Activated T-cell treated with anti-CD3 and anti-CD28 coated beads, Interleukin-2, amount 50 U/mL, for 1 hour (primary cell): ENCODE data around the gene ARHGAP26.
"Not testable (repeated sequence)": the region's sequence is repeated elsewhere in the genome, so short reads cannot be mapped to it uniquely, and the experiment has no call there.

Source experiments
- DNase-seq: peaks from one replicate; pipeline ENCODE4 v3.0.0-alpha.2; 2020

ARHGAP26 gene

GRCh38 chr5:142911775-142912174 is 141.6 kb downstream of the ARHGAP26 start:
- DNase-seq: no peak

- no peak for DNase-seq
Measured at GRCh38 chr5:142913728-142914338, 143.7 kb downstream of the ARHGAP26 start.

- DNase-seq: no peak
Measured at GRCh38 chr5:142915038-142915437, 144.9 kb downstream of the ARHGAP26 start.

- no peak for DNase-seq
Measured at GRCh38 chr5:142915813-142916424, 145.7 kb downstream of the ARHGAP26 start.

DNA sequence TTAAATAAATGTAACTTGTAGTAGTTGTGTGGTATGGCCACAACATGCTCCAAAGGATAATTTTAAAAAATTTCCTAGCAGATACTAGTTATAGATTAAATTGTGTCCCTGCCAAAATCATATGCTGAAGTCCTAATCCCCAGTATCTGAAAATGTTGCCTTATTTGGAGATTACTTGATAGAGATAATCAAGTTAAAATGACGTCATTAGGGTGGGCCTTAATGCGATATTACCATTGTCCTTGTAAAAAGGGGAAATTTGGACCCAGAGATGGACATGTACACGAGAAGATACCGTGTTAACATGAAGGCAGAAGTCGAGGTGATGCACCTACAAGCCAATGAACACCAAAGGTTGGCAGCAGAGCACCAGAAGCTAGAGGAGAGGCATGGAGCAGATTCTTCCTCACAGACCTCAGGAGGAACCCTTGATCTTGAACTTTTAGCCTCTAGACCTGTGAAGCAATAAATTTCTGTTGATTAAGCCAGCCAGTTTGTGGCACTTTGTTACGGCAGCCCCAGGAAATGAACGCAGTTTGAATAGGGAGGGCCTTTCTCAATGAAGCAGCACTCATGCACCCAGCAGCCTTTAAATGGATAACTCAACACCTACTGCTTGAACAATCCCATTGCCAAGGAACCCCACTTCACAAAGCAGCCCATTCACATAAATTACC is 148.9 kb downstream of the ARHGAP26 start:
- DNase-seq: no peak

DNA sequence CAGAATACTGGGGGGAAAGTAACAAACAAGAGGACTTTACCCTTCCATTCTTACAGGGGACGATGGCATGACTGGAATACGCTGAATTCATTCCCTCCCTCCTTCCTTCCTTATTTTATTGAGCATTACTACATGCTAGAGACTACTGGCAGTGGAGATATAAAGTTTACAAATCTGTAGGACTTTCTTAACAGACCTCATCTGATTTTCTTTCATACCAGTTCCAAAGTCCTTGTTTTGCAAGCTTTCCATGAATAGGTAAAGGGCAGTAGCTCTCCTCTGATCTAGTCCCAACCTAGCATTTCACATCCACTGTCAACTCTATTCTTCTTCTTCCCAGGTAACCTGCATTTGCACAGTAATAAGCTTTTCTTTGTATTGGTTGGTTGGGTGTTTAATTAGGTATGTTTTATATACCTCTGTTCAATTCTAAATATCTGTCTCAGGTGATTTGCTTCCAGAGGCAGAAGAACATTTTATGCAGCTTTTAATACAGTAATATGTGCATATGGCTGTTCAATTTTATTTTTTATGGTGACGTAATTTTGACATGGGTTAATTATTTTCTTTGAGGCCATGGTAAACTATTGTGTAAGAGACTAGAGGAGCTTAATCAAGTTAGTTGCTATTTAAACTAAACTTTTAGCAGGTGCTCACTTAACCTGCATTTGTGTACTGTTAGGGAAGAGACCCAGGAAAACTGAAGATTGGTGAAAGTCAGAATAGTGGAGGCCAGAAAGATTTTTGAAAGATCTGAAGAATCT is 150.9 kb downstream of the ARHGAP26 start:
- no peak for DNase-seq

GRCh38 chr5:142922223-142922952 is 152.2 kb downstream of the ARHGAP26 start:
- DNase-seq: no peak

- no peak for DNase-seq
Measured at GRCh38 chr5:142924135-142924883, 154.1 kb downstream of the ARHGAP26 start.

- DNase-seq: no peak
Measured at GRCh38 chr5:142925795-142926194, 155.6 kb downstream of the ARHGAP26 start.

DNA sequence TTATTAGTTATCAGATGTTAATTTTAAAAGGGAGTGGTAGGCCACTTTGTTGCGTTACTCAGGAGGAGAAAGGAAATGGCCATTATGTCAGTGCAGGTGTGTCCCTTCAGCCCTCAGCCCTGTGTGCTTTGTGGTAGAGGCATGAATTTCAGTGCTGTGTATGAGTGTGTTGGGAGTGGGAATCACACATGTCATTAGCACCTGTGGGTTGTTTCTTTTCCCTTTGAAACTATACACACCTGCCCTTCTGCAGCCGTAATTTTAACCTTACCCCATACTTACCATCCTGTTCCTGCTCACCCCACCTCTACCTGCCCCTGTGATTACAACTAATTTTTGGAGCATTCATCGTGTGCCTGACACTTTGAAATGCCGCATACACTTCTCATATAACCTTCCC is 156.4 kb downstream of the ARHGAP26 start:
- DNase-seq: no peak

DNA sequence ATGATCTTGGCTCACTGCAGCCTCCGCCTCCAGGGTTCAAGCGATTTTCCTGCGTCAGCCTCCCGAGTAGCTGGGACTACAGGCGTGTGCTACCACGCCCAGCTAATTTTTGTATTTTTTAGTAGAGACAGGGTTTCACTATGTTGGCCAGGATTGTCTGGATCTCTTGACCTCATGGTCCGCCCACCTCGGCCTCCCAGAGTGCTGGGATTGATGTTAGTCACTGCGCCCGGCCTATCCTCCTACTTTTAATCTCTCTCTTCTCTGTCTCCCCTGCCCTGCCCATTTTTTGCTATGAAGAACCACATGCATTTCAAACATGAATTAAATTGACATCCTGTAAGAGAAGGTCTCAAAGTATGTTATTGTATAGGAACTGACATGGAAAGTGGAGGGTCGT is 158.8 kb downstream of the ARHGAP26 start:
- not testable (repeated sequence) for DNase-seq

GRCh38 chr5:142929587-142929986 is 159.4 kb downstream of the ARHGAP26 start:
- DNase-seq: no peak

DNA sequence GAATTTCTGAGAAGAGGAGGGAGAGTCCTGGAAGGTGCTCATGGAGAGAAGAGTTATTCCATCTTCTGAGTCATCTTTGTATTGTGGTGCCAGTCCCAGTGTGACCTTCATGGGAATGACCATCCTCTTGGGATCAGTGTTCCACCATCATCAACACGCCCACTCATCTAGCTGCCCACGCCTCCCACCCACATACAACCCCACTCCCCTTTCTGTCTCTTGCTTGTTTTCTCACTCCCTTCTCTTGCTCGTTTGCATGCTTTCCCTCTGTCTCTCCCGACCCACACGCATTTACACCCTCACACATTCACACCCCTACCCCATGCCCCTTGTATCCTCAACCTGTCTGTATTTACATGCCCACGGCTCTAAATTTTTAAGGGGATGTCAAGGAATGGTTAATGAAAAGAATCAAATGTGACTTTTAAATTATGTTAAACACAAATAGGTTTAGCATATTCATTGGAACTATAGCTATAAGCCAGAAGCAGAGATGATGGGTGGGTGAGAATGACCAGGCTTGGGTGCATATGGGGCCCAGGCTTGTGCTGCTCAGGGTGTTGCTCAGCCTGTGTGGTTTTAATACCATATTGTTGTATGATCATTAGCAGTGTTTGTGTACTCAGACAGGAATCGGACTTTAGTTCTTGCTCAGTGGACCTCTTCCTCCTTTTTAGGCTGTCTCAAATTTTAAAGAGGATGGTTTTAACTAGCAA is 160.4 kb downstream of the ARHGAP26 start:
- no peak for DNase-seq

- no peak for DNase-seq
Measured at GRCh38 chr5:142931896-142932686, 161.9 kb downstream of the ARHGAP26 start.

- no peak for DNase-seq
Measured at GRCh38 chr5:142934051-142934762, 164.0 kb downstream of the ARHGAP26 start.

- no peak for DNase-seq
Measured at GRCh38 chr5:142935014-142935413, 164.8 kb downstream of the ARHGAP26 start.

DNA sequence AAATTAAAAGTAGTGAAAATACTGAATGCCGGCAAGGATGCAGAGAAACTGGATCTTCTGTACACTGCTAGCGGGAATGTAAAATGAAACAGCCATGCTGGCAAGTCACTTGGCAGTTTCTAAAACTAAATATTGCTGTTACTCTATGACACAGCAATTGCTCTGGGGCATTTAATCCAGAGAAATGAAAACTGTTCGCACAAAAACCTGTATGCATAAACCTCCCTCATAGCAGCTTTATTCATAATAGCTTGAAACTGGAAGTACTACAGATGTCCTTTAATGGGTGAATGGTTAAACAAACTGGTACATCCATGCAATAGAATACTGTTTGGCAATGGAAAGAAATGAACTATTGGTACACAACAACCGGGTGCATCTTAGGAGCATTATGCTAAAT is 167.2 kb downstream of the ARHGAP26 start:
- no peak for DNase-seq

DNA sequence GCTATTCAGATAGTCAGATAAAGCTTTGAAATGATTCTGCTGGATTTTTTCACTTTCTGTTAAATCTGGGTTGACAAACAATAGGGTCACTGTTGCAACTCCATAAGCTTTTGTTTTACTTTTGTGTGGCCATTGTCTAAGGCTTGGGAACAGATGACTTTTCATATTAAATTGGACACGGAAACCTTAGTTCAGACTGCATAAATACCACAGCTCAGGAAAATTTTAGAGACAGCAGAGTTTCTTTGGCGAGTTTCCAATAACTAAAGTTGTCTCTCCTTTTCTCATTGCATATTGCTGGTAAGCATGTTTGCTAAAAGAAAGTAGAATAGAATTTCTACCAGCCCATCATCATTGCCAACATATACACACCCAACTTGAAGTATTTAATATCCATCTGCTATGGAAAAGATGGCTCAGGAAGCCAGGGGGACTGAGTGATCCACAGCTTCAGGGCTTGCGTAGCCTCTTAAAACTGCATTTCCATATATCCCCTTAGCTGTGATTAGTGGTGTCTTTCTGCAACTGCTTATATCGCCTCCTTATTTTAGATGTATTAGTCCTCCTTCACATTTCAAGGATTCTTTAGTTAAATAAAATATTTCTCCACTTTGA is 168.2 kb downstream of the ARHGAP26 start:
- no peak for DNase-seq

GRCh38 chr5:142939006-142939405 is 168.8 kb downstream of the ARHGAP26 start:
- DNase-seq: no peak
